Measurements from ENCODE around the gene FAM78A.

FAM78A gene

GRCh38 chr9:131276094-131276888 lies at the start of gene FAM78A:
Gene FAM78A, minus strand, starts transcription at chr9:131276510. Its CDS starts 331 bp downstream, at chr9:131276179.
- no peak for DNase-seq (ENCODE audit: low spot score)

GRCh38 chr9:131324736-131325679 lies 48.7 kb upstream of the FAM78A start:
- DNase-seq (ENCODE audit: low spot score): no peak

GRCh38 chr9:131323629-131324028 lies 47.3 kb upstream of the FAM78A start:
- DNase-seq (ENCODE audit: low spot score): no peak

GRCh38 chr9:131320031-131320685 lies 43.8 kb upstream of the FAM78A start:
- no peak for DNase-seq (ENCODE audit: low spot score)

- DNase-seq (ENCODE audit: low spot score): no peak
Measured at GRCh38 chr9:131319486-131319885, 43.2 kb upstream of the FAM78A start.

- DNase-seq (ENCODE audit: low spot score): no peak
Measured at GRCh38 chr9:131318231-131319085, 42.1 kb upstream of the FAM78A start.

- DNase-seq (ENCODE audit: low spot score): no peak
Measured at GRCh38 chr9:131312822-131313770, 36.8 kb upstream of the FAM78A start.

- DNase-seq (ENCODE audit: low spot score): no peak
Measured at GRCh38 chr9:131312246-131312645, 35.9 kb upstream of the FAM78A start.

- no peak for DNase-seq (ENCODE audit: low spot score)
Measured at GRCh38 chr9:131310833-131311554, 34.7 kb upstream of the FAM78A start.

GRCh38 chr9:131309530-131310276 lies 33.4 kb upstream of the FAM78A start:
- DNase-seq (ENCODE audit: low spot score): no peak

- no peak for DNase-seq (ENCODE audit: low spot score)
Measured at GRCh38 chr9:131308906-131309529, 32.7 kb upstream of the FAM78A start.

GRCh38 chr9:131308452-131308851 lies 32.1 kb upstream of the FAM78A start:
- no peak for DNase-seq (ENCODE audit: low spot score)

GRCh38 chr9:131307974-131308373 lies 31.7 kb upstream of the FAM78A start:
- DNase-seq (ENCODE audit: low spot score): no peak

- no peak for DNase-seq (ENCODE audit: low spot score)
Measured at GRCh38 chr9:131306397-131307004, 30.2 kb upstream of the FAM78A start.

GRCh38 chr9:131304676-131305355 lies 28.5 kb upstream of the FAM78A start:
- no peak for DNase-seq (ENCODE audit: low spot score)

GRCh38 chr9:131303381-131304321 lies 27.3 kb upstream of the FAM78A start:
- no peak for DNase-seq (ENCODE audit: low spot score)
